Stomach (tissue), 9 donors: ENCODE results near the gene CD1B. TPM values are rescaled to one million over a fixed set of nuclear protein-coding genes. Genes with fewer than 3 reads are reported as not detected.
"Not testable (repeated sequence)": the region's sequence is repeated elsewhere in the genome, so short reads cannot be mapped to it uniquely, and the experiment has no call there.

Experiments used
- DNase-seq, 2 donors: peaks; one replicate each; pipeline versions ENCODE4 v3.0.0 to v3.0.0-alpha.2; 2013 to 2019
- H3K27ac ChIP-seq, 5 donors: fragments of 200-600 bp in 4 of 5; sonication (generic) in 4 of 5; one replicate each; pipeline ENCODE4 v1.5.1; 2013 to 2019; ENCODE audit warnings: mild to moderate bottlenecking in 1 of 5, moderate library complexity in 1 of 5
- H3K27me3 ChIP-seq, 3 donors: fragments of 200-600 bp; sonication (generic); one replicate each; pipeline ENCODE4 v1.5.1; 2017 to 2019; ENCODE audit warnings: mixed run types in 1 of 3
- H3K36me3 ChIP-seq, 4 donors: fragments of 200-600 bp; sonication (generic); 1 replicate in 3 of 4; 2 replicates in 1 of 4; pipeline ENCODE4 v1.5.1; 2016 to 2019
- H3K4me1 ChIP-seq, 4 donors: fragments of 200-600 bp; sonication (generic); one replicate each; pipeline ENCODE4 v1.5.1; 2016 to 2019
- H3K4me3 ChIP-seq, 4 donors: fragments of 200-600 bp; sonication (generic) in 3 of 4; one replicate each; pipeline ENCODE4 v1.5.1; 2016 to 2019; ENCODE audit warnings: mild to moderate bottlenecking in 1 of 4
- H3K9me3 ChIP-seq, 4 donors: fragments of 200-600 bp; sonication (generic); one replicate each; pipeline ENCODE4 v1.5.1; 2016 to 2019
- CTCF ChIP-seq, 7 experiments: fragments of 450-650 bp in 4 of 7; fragments of 200-600 bp in 3 of 7; sonication (generic) in 3 of 7; IDR thresholded peaks; one replicate each; pipeline ENCODE4 v1.5.1; 2016 to 2019; ENCODE audit warnings: antibody characterized with exemption in 7 of 7, control low read depth in 2 of 7, mild to moderate bottlenecking in 1 of 7
- EP300 ChIP-seq: sonication (generic); formaldehyde crosslinking; IDR thresholded peaks from one replicate; pipeline ENCODE4 v1.6.1; 2017; ENCODE audit warnings: antibody characterized with exemption
- POLR2A ChIP-seq, 4 donors: fragments of 450-650 bp; IDR thresholded peaks; one replicate each; pipeline ENCODE4 v1.6.1; 2016; ENCODE audit warnings: antibody characterized with exemption in 4 of 4, control low read depth in 2 of 4, mild to moderate bottlenecking in 1 of 4, moderate library complexity in 1 of 4
- POLR2AphosphoS5 ChIP-seq, 3 donors: sonication (generic); formaldehyde crosslinking; IDR thresholded peaks; one replicate each; pipeline ENCODE4 v1.6.1; 2016; ENCODE audit warnings: antibody characterized with exemption in 3 of 3
- WGBS, 5 donors: extraction: QIAGEN DNeasy Blood & Tissue Kit in 3 of 5; methylation state at CpG; one replicate each; pipeline versions ENCODE4 v1.1.5 to v1.1.7; 2013 to 2018; 5-methylcytosine and 5-hydroxymethylcytosine counted together
- intact Hi-C: fragments of 100-400 bp; cut with DNase I; formaldehyde crosslinking; loops from one replicate; pipeline ENCODE4 v1.15.1; 2023; ENCODE audit warnings: low total_unique reads
- polyA plus RNA-seq, 3 donors: library from polyadenylated mRNA; stranded (reverse); fragments of 200-250 nt; gene quantifications; one replicate each; pipeline ENCODE4 v1.2.3, GENCODE V29; 2013
- total RNA-seq, 5 donors: library from RNA; depleted of rRNA; stranded (reverse); fragments of >200 nt; gene quantifications; one replicate each; pipeline versions ENCODE4 v1.1.0 to v1.2.3, GENCODE V29; 2014 to 2016
- donor health status: healthy with polysubstance abuse.
- donor health status: Bipolar disorder and iron deficiency.
- donor health status: healthy.

Gene CD1B
- total and polyA plus RNA-seq, 8 donors, result 1.2 TPM; not detected in 7

DNA sequence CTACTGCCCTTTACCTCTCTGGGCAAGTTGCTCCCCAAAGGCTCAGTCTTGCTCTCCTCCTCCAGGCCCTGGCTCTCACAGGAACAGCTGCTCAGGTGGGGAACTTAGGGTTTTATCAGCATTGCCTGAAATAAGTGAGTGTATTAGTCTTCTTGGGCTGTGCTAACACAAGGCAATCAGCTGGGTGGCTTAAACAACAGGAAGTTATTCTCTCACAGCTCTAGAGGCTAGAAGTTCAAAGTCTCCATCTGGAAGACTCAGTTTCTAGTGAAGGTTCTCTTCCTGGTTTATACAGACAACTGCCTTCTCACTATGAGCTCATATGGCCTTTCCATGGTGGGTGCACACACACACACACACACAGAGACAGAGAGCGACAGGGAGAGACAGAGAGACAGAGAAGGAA is 44.4 kb downstream of the CD1B start:
- H3K4me3 ChIP-seq, result no peak overlapping the region
- no peak overlapping the region for H3K27ac ChIP-seq
- H3K27me3 ChIP-seq, result no peaks in the 10 kb centered on the region
- no peaks in the 10 kb centered on the region for H3K4me1 ChIP-seq
- no peak for TF ChIP-seq EP300
- no peak for TF ChIP-seq POLR2AphosphoS5 (IDR thresholded peaks at IDR 0.05)
- TF ChIP-seq CTCF (IDR thresholded peaks at IDR 0.05), result no peak
- TF ChIP-seq POLR2A (IDR thresholded peaks at IDR 0.05), result no peak
- WGBS, 5 donors, result 74 to 97% (median 82%) methylated on average over 1 of the region's 1 CpG
- H3K36me3 ChIP-seq, result no peaks in the 10 kb centered on the region
- peaks cover 0 to 7% (median 0%) of the 10 kb centered on the region in 4 donors for H3K9me3 ChIP-seq
- peak in 1 of 2 donors; percentile 4 for DNase-seq
- intact Hi-C loops, result no loop called here

- H3K27me3 ChIP-seq, result no peaks in the 10 kb centered on the region
- no peak overlapping the region for H3K27ac ChIP-seq
- intact Hi-C loops, result no loop called here
- H3K4me1 ChIP-seq, result no peaks in the 10 kb centered on the region
- WGBS, 5 donors, result 76 to 83% (median 78%) methylated on average over 4 of the region's 4 CpGs
- H3K9me3 ChIP-seq, result peaks cover 0 to 7% (median 0%) of the 10 kb centered on the region in 4 donors
- no peak overlapping the region for H3K4me3 ChIP-seq
- no peak for TF ChIP-seq POLR2A (IDR thresholded peaks at IDR 0.05)
- TF ChIP-seq EP300, result no peak
- TF ChIP-seq POLR2AphosphoS5 (IDR thresholded peaks at IDR 0.05), result no peak
- TF ChIP-seq CTCF (IDR thresholded peaks at IDR 0.05), result no peak
- no peaks in the 10 kb centered on the region for H3K36me3 ChIP-seq
- DNase-seq, result no peak
Measured at GRCh38 chr1:158286487-158286886, 44.8 kb downstream of the CD1B start.

GRCh38 chr1:158285756-158286241 is 45.5 kb downstream of the CD1B start:
- TF ChIP-seq POLR2A (IDR thresholded peaks at IDR 0.05) (no peak), EP300 (no peak), CTCF (IDR thresholded peaks at IDR 0.05) (no peak), POLR2AphosphoS5 (IDR thresholded peaks at IDR 0.05) (no peak)
- H3K27me3 ChIP-seq, result no peaks in the 10 kb centered on the region
- no peak overlapping the region for H3K4me3 ChIP-seq
- H3K4me1 ChIP-seq, result no peaks in the 10 kb centered on the region
- intact Hi-C loops, result no loop called here
- whole genome bisulfite sequencing, 5 donors, result 40 to 57% (median 53%) methylated on average over 7 of the region's 7 CpGs
- peaks cover 0 to 7% (median 1%) of the 10 kb centered on the region in 4 donors for H3K9me3 ChIP-seq
- peak overlapping the region in 1 of 5 donors; percentile 16 for H3K27ac ChIP-seq
- peak; percentile 32 to 47 for DNase-seq
- no peaks in the 10 kb centered on the region for H3K36me3 ChIP-seq

- Histone ChIP-seq H3K4me3 (no peak overlapping the region), H3K36me3 (no peaks in the 10 kb centered on the region), H3K4me1 (no peaks in the 10 kb centered on the region), H3K27me3 (no peaks in the 10 kb centered on the region), H3K9me3 (peaks cover 3 to 17% (median 10%) of the 10 kb centered on the region in 4 donors), H3K27ac (no peak overlapping the region)
- no peak for DNase-seq
- intact Hi-C loops, result no loop called here
- no peak for TF ChIP-seq CTCF (IDR thresholded peaks at IDR 0.05)
- no peak for TF ChIP-seq POLR2A (IDR thresholded peaks at IDR 0.05)
- no peak for TF ChIP-seq POLR2AphosphoS5 (IDR thresholded peaks at IDR 0.05)
- no peak for TF ChIP-seq EP300
- 50 to 57% (median 51%) methylated on average over 2 of the region's 2 CpGs for WGBS, 5 donors
Measured at GRCh38 chr1:158283965-158284364, 47.4 kb downstream of the CD1B start.

- H3K36me3 ChIP-seq, intact Hi-C loops, H3K4me3 ChIP-seq, H3K27me3 ChIP-seq, H3K4me1 ChIP-seq, H3K27ac ChIP-seq, DNase-seq: not testable (repeated sequence)
- H3K9me3 ChIP-seq, result peaks cover 3 to 17% (median 11%) of the 10 kb centered on the region in 4 donors
- 48 to 81% (median 76%) methylated on average over 2 of the region's 2 CpGs for WGBS, 5 donors
Measured at GRCh38 chr1:158282421-158282820, 48.9 kb downstream of the CD1B start.
